GM13976 (cell line): ENCODE results near the gene KRT12.
A peak's percentile ranks its signal among the peaks of the same experiment; 100 is the strongest.

ENCODE experiments used
- DNase-seq: peaks from one replicate; pipeline ENCODE4 v3.0.0; 2012; ENCODE audit warnings: low spot score
- in situ Hi-C: fragments of 300-500 bp; cut with MboI; formaldehyde crosslinking; loops from one replicate; pipeline ENCODE4 v1.12.0; 2022; ENCODE audit warnings: low sequenced_read_pairs, mixed read lengths, inconsistent platforms; ENCODE audit not compliant: unreplicated experiment
- TF ChIP-seq, protein P1 (sequence below): IDR thresholded peaks from 2 replicates; pipeline ENCODE4 v1.5.1; 2012; ENCODE audit warnings: borderline replicate concordance, mild to moderate bottlenecking; ENCODE audit not compliant: insufficient read depth; ENCODE audit errors: extremely low read depth, missing control alignments, control extremely low read depth

KRT12 gene

DNA sequence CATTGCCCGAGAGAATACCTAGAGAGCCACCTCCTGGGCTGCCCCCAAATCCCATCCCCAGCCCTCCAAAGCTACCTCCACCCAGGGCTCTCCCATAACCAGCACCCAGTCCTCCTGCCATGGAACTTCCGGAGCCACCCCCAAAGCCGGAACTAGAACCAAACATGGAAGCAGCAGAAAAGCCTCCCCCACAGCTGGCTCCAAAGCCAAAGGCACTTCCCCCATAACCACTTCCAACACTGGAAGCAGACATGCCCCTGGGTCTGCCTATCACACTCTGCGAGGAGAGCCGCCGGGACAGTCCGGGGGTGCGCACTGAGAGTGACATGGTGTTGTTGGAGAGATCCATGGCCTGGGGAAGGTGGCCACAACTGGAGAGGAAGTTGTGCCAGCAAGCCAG lies at the start of gene KRT12:
KRT12 (minus strand) TSS at position 386 of the 400 bp plus-strand sequence; CDS start at position 349, 37 bp downstream.
- no peak for DNase-seq
- TF ChIP-seq, protein P1, sequence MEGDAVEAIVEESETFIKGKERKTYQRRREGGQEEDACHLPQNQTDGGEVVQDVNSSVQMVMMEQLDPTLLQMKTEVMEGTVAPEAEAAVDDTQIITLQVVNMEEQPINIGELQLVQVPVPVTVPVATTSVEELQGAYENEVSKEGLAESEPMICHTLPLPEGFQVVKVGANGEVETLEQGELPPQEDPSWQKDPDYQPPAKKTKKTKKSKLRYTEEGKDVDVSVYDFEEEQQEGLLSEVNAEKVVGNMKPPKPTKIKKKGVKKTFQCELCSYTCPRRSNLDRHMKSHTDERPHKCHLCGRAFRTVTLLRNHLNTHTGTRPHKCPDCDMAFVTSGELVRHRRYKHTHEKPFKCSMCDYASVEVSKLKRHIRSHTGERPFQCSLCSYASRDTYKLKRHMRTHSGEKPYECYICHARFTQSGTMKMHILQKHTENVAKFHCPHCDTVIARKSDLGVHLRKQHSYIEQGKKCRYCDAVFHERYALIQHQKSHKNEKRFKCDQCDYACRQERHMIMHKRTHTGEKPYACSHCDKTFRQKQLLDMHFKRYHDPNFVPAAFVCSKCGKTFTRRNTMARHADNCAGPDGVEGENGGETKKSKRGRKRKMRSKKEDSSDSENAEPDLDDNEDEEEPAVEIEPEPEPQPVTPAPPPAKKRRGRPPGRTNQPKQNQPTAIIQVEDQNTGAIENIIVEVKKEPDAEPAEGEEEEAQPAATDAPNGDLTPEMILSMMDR, result no peak
- in situ Hi-C loops, result no loop called here

DNA sequence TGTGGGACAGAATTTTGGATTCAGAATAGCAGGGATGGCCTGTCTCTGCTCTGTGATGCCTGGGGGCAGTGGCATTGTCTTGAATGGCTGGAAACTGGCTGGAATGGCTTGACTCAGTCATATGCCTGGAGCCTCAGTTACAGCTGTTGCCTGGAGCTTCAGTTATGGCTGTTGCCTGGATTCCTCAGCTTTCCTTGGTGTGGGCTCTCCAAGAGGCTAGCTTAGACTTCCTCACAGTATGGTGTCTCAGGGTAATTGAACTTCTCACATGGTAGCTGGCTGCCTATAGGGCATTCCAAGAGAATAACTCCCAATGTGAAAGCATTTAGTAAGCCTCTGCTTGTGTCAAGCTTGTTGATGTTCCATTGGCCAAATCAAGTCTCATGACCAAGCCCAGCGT lies 49.3 kb upstream of the KRT12 start:
- DNase-seq, result no peak
- in situ Hi-C loops, result loop anchor here (25.0 kb wide), 2 partner anchors 396 to 746 kb away; partner anchors contain the start of genes KRTAP16-1, KRTAP17-1 and KRTAP29-1
- TF ChIP-seq, protein P1, result no peak

DNA sequence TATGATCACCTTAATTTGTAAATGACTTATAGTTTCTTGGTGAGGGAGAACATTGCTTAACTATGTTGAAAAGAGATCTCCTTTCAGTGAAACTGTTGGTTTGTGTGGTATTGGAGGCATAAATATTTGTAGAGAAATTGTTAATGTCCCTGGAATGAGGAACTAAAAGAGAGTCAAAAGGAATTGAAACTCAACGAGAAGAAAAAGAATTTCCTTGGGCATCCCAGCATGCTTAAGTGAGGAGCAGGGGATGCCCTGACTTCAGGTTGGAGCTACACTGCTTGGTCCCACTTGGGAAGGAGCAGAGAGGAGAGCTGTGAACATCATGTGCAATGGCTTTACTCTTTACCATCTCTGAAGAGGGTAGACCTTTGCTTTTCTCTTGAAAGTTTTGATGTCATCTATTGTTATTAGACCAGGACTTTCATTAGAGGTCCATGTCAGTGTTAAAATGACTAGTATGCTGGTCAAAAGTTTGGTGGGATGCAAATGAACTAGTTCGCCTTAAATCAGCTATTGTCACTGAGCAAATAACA lies 48.8 kb upstream of the KRT12 start:
- TF ChIP-seq, protein P1, result no peak
- DNase-seq, result peak; percentile 48
- in situ Hi-C loops, result loop anchor here (25.0 kb wide), 2 partner anchors 397 to 747 kb away; partner anchors contain the start of genes KRTAP16-1, KRTAP17-1 and KRTAP29-1

DNA sequence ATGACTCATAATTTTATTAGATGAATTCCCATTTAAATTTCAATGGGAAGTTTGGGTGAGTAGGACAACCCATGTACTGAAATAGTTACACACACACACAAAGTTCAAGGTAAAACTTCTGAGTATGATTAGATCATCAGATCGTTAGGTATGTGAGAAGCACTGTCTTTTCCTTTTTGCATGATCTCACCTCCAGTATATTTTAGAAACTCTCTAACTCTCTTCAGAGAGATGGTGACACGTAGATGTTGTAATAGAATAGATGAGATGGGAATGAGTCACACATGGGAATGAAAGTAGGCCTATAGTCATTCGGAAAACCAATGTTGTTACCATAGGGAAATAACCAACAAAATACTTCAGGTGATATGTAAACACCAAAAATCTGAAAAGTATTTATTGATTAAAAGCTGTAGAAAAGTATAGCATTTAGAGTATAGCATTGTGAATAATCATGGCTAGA lies 48.2 kb upstream of the KRT12 start:
- in situ Hi-C loops, result loop anchor here (25.0 kb wide), 2 partner anchors 397 to 747 kb away; partner anchors contain the start of genes KRTAP16-1, KRTAP17-1 and KRTAP29-1

GRCh38 chr17:40914075-40914855 lies 47.2 kb upstream of the KRT12 start:
- DNase-seq, result no peak
- TF ChIP-seq, protein P1, result no peak
- in situ Hi-C loops, result loop anchor here (25.0 kb wide), 2 partner anchors 398 to 748 kb away; partner anchors contain the start of genes KRTAP16-1, KRTAP17-1 and KRTAP29-1

More for the DNA sequence above, 48.2 kb upstream of the KRT12 start:
- TF ChIP-seq, protein P1, result no peak
- peak; percentile 60 for DNase-seq

GRCh38 chr17:40912486-40913210 lies 45.6 kb upstream of the KRT12 start:
- DNase-seq, result no peak
- TF ChIP-seq, protein P1, result no peak
- in situ Hi-C loops, result loop anchor here (25.0 kb wide), 2 partner anchors 400 to 750 kb away; partner anchors contain the start of genes KRTAP16-1, KRTAP17-1 and KRTAP29-1
